GM12873 (cell line): ENCODE data around the gene CXCL12.
A peak's percentile ranks its signal among the peaks of the same experiment; 100 is the strongest.

Experiments
- TF ChIP-seq, protein P1 (sequence below): IDR thresholded peaks from 2 replicates; pipeline ENCODE4 v1.5.1; 2012; ENCODE audit warnings: low read depth, mild to moderate bottlenecking, moderate library complexity, low read length, control low read depth; ENCODE audit not compliant: insufficient read depth; ENCODE audit errors: missing control alignments

CXCL12 gene

DNA sequence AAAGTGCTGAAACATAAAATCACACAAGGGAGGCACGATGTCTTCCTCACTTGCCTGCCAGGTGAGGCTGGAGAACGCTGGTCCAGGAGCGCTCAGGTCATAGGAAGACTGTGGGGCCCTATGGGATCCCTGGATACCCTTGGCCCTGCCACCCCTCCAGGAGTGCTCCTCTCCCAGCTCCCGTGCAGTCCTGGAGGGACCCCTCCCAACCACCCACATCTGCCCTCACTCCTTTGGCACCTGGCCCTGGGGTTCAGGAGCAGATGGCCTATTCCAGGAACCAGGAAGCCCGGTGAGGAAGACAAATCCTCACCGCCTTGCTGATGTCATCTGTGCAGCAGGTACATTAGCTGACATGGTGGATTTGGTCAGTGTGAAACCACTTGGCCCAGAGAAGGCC lies 3.7 kb upstream of the CXCL12 start:
- TF ChIP-seq, protein P1, sequence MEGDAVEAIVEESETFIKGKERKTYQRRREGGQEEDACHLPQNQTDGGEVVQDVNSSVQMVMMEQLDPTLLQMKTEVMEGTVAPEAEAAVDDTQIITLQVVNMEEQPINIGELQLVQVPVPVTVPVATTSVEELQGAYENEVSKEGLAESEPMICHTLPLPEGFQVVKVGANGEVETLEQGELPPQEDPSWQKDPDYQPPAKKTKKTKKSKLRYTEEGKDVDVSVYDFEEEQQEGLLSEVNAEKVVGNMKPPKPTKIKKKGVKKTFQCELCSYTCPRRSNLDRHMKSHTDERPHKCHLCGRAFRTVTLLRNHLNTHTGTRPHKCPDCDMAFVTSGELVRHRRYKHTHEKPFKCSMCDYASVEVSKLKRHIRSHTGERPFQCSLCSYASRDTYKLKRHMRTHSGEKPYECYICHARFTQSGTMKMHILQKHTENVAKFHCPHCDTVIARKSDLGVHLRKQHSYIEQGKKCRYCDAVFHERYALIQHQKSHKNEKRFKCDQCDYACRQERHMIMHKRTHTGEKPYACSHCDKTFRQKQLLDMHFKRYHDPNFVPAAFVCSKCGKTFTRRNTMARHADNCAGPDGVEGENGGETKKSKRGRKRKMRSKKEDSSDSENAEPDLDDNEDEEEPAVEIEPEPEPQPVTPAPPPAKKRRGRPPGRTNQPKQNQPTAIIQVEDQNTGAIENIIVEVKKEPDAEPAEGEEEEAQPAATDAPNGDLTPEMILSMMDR = no peak

DNA sequence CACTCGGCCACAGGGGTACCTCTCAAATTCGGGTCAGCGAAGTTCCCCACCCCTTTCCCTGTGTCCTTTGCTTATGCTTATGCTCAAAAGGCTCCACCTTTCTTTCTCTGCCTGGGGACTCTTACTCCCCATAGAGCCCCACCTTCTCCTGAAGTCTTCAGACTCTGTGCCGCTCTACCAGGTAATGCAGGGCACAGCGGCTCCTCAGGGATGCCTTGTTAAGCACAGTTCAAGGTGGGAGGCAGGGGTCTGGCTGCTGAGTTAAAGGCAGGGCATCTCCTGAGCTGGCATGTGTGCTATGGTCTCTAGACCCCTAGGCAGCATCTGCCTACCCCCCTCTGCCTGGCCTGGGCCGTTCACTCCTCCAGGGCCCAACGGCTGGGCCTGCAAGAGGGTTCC lies 3.0 kb upstream of the CXCL12 start:
- TF ChIP-seq, protein P1 = no peak

DNA sequence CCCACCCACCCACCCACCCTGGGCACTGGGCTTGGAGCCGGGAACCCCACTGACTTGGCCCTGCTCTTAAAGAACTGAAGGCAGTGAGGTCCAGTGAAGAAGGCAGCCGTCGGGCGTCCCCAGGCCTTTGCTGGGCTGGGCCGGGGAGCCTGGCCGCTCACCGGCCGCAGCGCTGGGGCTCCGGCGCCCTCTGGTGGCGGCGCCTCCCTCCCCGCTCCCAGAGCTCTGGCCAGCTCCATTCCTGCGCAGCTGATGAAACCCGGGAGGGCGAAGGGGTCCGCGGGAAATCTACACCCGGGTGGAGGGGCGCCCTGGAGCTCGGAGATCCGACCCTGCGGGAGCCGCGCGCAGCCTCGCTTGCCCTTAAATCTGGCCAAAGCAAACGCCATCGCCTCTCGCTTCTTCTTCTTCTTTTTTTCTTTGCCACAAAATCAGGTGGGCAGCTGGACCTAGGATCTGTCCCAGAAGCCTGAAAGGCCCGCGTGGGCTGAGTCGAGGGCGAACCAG lies 1.7 kb upstream of the CXCL12 start:
- TF ChIP-seq, protein P1 = peak; percentile 91

DNA sequence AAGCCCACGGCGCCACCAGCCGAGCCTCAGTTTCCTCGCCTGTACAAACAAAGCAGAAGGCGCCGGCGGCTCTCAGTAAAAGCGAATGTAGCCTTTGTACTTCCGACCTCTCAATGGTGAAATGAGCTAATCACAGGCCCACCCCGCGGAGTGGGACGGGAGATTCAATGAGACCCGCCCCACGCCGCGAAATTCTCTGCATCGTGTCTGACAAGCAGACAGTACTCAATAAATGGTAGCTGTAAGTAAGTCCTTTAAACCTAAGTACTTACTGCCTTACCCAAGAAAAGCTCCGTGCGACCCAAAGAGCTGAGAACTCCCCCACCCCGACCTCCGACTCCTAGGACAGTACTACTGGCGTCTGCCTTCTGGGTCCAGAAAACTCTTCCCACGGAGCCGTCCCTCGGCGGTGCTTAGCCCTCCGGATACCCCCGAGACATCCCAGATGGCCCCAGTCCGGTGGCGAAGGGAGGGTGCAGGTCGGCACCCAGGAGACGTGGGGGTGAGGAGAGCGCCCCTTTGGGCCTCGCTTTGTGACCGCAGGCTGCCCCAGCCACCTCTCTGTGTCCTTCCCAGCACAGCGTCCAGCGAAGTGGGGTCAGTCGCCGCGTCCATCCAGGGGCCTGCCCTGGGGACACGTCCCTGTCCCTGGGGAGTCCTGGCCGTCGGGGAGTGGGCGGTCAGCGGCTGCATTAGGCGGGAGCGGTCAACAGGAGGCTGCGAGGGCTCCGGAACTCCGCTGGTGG lies 972 bp upstream of the CXCL12 start:
- TF ChIP-seq, protein P1 = no peak

DNA sequence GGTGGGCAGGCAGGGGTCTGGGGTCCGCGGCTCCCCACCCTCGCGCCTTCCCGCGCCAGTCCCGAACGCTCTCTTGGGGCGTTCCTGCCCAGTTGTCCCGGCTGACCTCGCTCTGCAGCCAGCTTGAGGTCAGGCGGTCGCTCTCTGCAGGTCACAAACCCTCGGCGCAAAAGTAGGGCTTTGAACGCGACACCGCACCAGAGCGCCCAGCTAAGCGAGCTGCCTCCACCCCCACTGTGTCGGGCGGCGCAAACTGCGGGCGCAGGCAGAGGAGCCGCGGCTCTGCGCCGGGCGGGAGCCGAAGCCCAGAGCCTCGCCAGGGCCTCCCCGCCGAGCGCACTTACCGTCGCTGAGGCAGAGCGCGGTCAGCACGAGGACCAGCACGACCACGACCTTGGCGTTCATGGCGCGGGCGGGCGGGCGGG lies 284 bp downstream of the CXCL12 start:
- TF ChIP-seq, protein P1 = no peak

DNA sequence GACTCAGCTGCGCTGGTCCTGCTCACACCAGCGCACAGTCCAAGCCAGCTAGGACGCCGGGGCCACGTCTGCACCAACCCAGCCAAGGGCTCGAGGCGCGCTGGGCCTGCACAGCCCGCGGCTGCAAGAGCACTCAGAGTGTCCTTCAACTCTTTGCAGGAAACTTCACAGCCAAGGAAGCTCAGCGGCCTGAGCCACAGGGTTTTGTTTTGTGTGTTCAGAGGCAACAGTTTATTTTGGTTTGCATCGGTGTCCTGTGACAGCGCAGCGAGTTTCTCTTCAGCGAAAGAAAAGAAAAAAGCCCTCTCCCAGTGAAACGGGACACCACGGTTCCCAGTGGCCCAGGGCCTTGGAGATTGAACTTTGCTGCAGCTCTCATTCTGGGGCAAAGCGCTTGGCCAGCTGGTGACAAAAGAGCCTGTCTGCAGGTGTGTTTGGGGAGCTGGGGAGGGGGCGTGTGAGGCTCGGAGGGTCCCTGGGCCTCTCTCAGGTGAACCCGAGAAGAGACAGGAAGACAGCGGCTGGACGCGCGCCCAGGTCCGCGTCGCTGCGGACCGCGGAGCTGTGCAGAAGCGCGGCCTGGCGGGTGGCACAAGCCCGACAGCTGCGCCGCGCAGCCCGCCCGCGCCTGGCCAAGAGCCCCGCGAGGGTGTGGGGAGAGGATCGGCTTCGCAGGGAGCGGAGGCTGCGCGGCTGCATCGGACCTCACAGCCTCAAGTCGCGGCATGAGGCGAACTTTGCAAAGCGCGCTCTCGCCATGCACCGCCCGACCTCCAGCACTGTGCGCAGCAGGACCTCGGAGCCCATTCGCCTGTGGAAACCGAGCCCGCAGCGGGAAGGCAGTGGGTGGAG lies 922 bp downstream of the CXCL12 start:
- TF ChIP-seq, protein P1 = no peak

DNA sequence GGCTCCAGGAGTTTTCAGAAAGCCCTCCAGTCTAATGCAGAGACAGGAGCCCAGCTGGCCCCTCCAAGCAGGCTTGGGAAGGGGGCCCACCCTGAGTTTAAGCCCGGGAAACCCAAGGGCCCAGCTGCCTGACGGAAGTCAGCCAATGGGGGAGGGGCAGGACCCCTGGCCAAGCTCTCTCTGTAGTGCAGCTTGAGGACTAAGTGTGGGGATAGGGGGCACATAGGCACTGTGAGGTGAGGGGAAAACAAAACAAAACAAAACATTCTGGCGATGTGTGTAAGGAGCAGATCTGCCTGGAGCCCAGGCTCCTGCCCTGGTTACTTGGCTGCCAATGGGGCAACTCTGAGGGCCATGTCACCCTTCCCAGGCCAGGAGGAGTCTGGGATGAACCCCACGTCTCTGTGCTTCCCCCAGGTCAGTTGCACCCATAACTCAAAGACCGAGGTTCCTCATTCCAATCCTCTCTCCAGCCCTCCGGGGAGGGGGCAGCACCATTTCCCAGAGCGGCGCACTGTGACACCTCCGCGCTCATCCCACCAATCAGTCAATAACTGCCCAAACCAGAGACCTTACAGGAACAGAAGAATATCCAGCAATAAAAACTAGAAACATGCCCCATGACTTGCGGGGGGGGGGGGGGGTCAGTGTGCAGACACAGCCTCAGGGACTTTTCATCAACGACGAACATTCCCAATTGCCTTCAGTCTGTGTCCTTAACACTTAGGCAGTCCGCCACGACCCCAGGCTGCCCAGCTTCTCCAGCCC lies 1.7 kb downstream of the CXCL12 start:
- TF ChIP-seq, protein P1 = no peak
